SK-N-SH (cell line): ENCODE results near the gene CORT. TPM values are rescaled to one million over a fixed set of nuclear protein-coding genes. Genes with fewer than 3 reads are reported as not detected.

Source experiments
- CTCF ChIA-PET: fragments of 300-600, 350-600 bp; formaldehyde crosslinking; extraction: SDS; loops from one replicate; lab custom pipeline; 2021; lab: Yijun Ruan, JAX
- POLR2A ChIA-PET: fragments of 350-600 bp; sonication (Branson Sonifier 250); formaldehyde crosslinking; extraction: SDS; loops from one replicate; lab custom pipeline; 2020; ENCODE audit warnings: antibody characterized with exemption, inconsistent platforms; lab: Yijun Ruan, JAX
- DNase-seq: peaks from one replicate; pipeline ENCODE4 v3.0.0; 2012
- H2AFZ ChIP-seq: fragments of 200-600 bp; sonication (generic); 2 replicates; pipeline ENCODE4 v1.8.1; 2016; ENCODE audit warnings: antibody characterized with exemption, mild to moderate bottlenecking, low read depth
- H3F3A ChIP-seq: fragments of 200-600 bp; sonication (generic); replicated peaks from 2 replicates; pipeline ENCODE3; 2016; ENCODE audit warnings: antibody characterized with exemption, mild to moderate bottlenecking; ENCODE audit not compliant: insufficient read depth
- H3K27ac ChIP-seq, 2 experiments: fragments of 200-500 bp in 1 of 2; fragments of 200-600 bp in 1 of 2; sonication (Bioruptor generic) in 1 of 2; sonication (generic), shearing (Covaris generic) in 1 of 2; 2 replicates each; pipeline versions ENCODE4 v1.5.1 to v1.6.1; 2014 to 2016; ENCODE audit warnings: low read depth in 2 of 2, inconsistent platforms in 1 of 2, low read length in 1 of 2, mild to moderate bottlenecking in 1 of 2, mixed read lengths in 1 of 2
- H3K27me3 ChIP-seq: fragments of 200-600 bp; sonication (generic), shearing (Covaris generic); 2 replicates; pipeline ENCODE4 v1.6.1; 2016; ENCODE audit warnings: mixed run types; ENCODE audit not compliant: insufficient read depth
- H3K36me3 ChIP-seq, 2 experiments: fragments of 200-500 bp in 1 of 2; fragments of 200-600 bp in 1 of 2; sonication (Bioruptor generic) in 1 of 2; sonication (generic) in 1 of 2; replicated peaks in 1 of 2; 2 replicates each; pipeline versions ENCODE3 to v1.5.1; 2014 to 2016; ENCODE audit warnings: low read length in 1 of 2, mild to moderate bottlenecking in 1 of 2; ENCODE audit not compliant: insufficient read depth in 2 of 2, control insufficient read depth in 1 of 2
- H3K4me1 ChIP-seq, 2 experiments: fragments of 200-500 bp in 1 of 2; fragments of 200-600 bp in 1 of 2; sonication (Bioruptor generic) in 1 of 2; sonication (generic), shearing (Covaris generic) in 1 of 2; 2 replicates each; pipeline versions ENCODE4 v1.5.1 to v1.6.1; 2014 to 2016; ENCODE audit warnings: low read depth in 1 of 2, low read length in 1 of 2, mixed run types in 1 of 2; ENCODE audit not compliant: insufficient read depth in 2 of 2, control insufficient read depth in 1 of 2
- H3K4me2 ChIP-seq: fragments of 200-600 bp; sonication (generic), shearing (Covaris generic); 2 replicates; pipeline ENCODE4 v1.6.1; 2017; ENCODE audit warnings: mixed run types
- H3K4me3 ChIP-seq, 2 experiments: fragments of 200-500 bp in 1 of 2; fragments of 200-600 bp in 1 of 2; sonication (Bioruptor generic) in 1 of 2; sonication (generic), shearing (Covaris generic) in 1 of 2; 2 replicates each; pipeline versions ENCODE4 v1.5.1 to v1.8.1; 2014 to 2016; ENCODE audit warnings: low read depth in 2 of 2, inconsistent platforms in 1 of 2, low read length in 1 of 2, mild to moderate bottlenecking in 1 of 2, mixed read lengths in 1 of 2, moderate library complexity in 1 of 2
- H3K79me2 ChIP-seq: fragments of 200-600 bp; sonication (generic); 2 replicates; pipeline ENCODE4 v1.8.1; 2017; ENCODE audit warnings: mild to moderate bottlenecking; ENCODE audit not compliant: insufficient read depth
- H3K9ac ChIP-seq: fragments of 200-600 bp; sonication (generic); 2 replicates; pipeline ENCODE4 v1.6.1; 2017; ENCODE audit warnings: mixed run types
- H3K9me2 ChIP-seq: fragments of 200-600 bp; sonication (generic); 2 replicates; pipeline ENCODE4 v1.6.1; 2017; ENCODE audit warnings: mixed run types
- H3K9me3 ChIP-seq: fragments of 200-600 bp; sonication (generic); 2 replicates; pipeline ENCODE4 v1.6.1; 2017; ENCODE audit warnings: mixed run types, mild to moderate bottlenecking, moderate library complexity
- H4K20me1 ChIP-seq: fragments of 200-600 bp; sonication (generic); 2 replicates; pipeline ENCODE4 v1.6.1; 2017; ENCODE audit warnings: mild to moderate bottlenecking, mixed run types; ENCODE audit not compliant: insufficient read depth
- CHD2 ChIP-seq: fragments of 150-350 bp; IDR thresholded peaks from 2 replicates; pipeline ENCODE4 v1.6.1; 2018; ENCODE audit warnings: low read length; ENCODE audit not compliant: partially characterized antibody
- ELF1 ChIP-seq: IDR thresholded peaks from 2 replicates; pipeline ENCODE4 v1.4.0; 2012
- FOXJ3 ChIP-seq: sonication (generic); formaldehyde crosslinking; IDR thresholded peaks from 2 replicates; pipeline ENCODE4 v1.5.1; 2020; ENCODE audit warnings: mild to moderate bottlenecking, missing genetic modification reagents
- FOXM1 ChIP-seq: IDR thresholded peaks from 2 replicates; pipeline ENCODE4 v1.4.0; 2012; ENCODE audit warnings: low read depth, mild to moderate bottlenecking
- GATA2 ChIP-seq: sonication (generic); formaldehyde crosslinking; IDR thresholded peaks from 2 replicates; pipeline ENCODE4 v1.5.0; 2020; ENCODE audit warnings: mild to moderate bottlenecking, missing genetic modification reagents
- JUND ChIP-seq: IDR thresholded peaks from 2 replicates; pipeline ENCODE4 v1.4.0; 2012
- POLR2AphosphoS5 ChIP-seq: IDR thresholded peaks from 2 replicates; pipeline ENCODE4 v1.6.1; 2012; ENCODE audit warnings: low read depth, low read length
- SIN3A ChIP-seq: IDR thresholded peaks from 2 replicates; pipeline ENCODE4 v1.6.1; 2012; ENCODE audit warnings: low read depth, mild to moderate bottlenecking, low read length, moderate library complexity, borderline replicate concordance
- SMC3 ChIP-seq: IDR thresholded peaks from 2 replicates; pipeline ENCODE4 v1.6.1; 2012; ENCODE audit warnings: low read depth, low read length, improper control_type of control experiment
- TCF12 ChIP-seq: IDR thresholded peaks from 2 replicates; pipeline ENCODE4 v1.4.0; 2012
- TEAD4 ChIP-seq: IDR thresholded peaks from 2 replicates; pipeline ENCODE4 v1.4.0; 2012; ENCODE audit warnings: mild to moderate bottlenecking, borderline replicate concordance; ENCODE audit not compliant: insufficient read depth
- YY1 ChIP-seq: IDR thresholded peaks from 2 replicates; pipeline ENCODE4 v1.4.0; 2012; ENCODE audit warnings: low read depth, mild to moderate bottlenecking
- WGBS: methylation state at CpG from one replicate; pipeline ENCODE4 v1.1.6; 2017; ENCODE audit warnings: low lambda C conversion rate; 5-methylcytosine and 5-hydroxymethylcytosine counted together
- polyA plus RNA-seq, 3 experiments: library from polyadenylated mRNA; depleted of rRNA; stranded (reverse); fragments of >200 nt; gene quantifications; 2 replicates each; pipeline ENCODE4 v1.2.3, GENCODE V29; 2012
- TF ChIP-seq, protein P1 (sequence below): IDR thresholded peaks from 2 replicates; pipeline ENCODE4 v1.4.0; 2012; ENCODE audit warnings: low read depth, borderline replicate concordance
- TF ChIP-seq, protein P2 (sequence below): fragments of 150-350 bp; IDR thresholded peaks from 2 replicates; pipeline ENCODE4 v1.6.1; 2017; ENCODE audit warnings: antibody characterized with exemption, low read length, low read depth, borderline replicate concordance
- TF ChIP-seq, protein P3 (sequence below): IDR thresholded peaks from 2 replicates; pipeline ENCODE4 v1.4.0; 2012; ENCODE audit warnings: low read depth
- TF ChIP-seq, protein P4 (sequence below): IDR thresholded peaks from 2 replicates; pipeline ENCODE4 v1.4.0; 2012; ENCODE audit warnings: low read depth, borderline replicate concordance

The CORT gene
- polyA plus RNA-seq, 1 of the 3 experiments (the other 2 are of a cell fraction): 0.26 TPM

DNA sequence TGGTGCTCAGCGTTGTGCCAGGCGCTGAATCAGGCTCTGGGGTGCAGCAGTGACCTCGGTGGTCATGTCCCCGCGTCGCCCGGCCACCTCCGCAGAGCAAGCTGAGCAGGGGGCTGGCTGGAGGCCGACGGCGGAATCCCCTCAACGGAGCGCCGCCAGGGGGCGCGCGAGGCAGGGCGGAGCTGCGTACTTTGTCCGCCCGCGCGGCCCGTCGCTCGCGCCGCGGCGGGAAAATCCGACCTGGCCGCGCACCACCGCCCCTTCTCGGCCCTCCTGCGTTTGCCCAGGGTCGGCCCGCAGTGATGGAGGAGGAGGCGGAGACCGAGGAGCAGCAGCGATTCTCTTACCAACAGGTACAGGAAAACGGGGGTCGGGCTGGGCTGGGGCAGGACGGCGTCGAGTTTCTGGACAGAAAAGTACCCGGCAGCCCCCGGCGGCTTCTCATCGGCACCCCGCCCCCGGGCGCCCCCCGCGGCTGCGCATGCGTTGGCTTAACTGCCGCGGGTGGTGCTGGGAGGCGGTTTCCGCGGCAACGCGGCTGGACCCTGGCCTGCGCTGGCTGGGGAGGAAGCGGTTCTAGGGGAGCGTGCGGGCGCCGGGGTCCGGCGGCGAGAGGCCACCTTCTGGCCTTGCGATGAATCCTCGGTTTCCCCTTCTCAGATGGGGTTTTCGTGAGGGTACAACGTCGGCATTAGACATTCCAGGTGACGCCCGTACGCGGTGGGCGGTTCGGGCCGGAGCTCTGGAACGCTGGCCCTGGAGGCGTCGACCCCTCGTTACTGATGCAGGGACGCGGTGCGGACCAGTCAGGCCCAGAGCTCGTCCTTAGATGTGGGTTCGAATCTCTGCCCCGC is 19.4 kb upstream of the CORT start, which contains the start of gene CENPS (continued):
- TF ChIP-seq, protein P1, sequence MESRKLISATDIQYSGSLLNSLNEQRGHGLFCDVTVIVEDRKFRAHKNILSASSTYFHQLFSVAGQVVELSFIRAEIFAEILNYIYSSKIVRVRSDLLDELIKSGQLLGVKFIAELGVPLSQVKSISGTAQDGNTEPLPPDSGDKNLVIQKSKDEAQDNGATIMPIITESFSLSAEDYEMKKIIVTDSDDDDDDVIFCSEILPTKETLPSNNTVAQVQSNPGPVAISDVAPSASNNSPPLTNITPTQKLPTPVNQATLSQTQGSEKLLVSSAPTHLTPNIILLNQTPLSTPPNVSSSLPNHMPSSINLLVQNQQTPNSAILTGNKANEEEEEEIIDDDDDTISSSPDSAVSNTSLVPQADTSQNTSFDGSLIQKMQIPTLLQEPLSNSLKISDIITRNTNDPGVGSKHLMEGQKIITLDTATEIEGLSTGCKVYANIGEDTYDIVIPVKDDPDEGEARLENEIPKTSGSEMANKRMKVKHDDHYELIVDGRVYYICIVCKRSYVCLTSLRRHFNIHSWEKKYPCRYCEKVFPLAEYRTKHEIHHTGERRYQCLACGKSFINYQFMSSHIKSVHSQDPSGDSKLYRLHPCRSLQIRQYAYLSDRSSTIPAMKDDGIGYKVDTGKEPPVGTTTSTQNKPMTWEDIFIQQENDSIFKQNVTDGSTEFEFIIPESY: peak; percentile 64; the same call in 1 of the 2 replicates
- TF ChIP-seq, protein P2, sequence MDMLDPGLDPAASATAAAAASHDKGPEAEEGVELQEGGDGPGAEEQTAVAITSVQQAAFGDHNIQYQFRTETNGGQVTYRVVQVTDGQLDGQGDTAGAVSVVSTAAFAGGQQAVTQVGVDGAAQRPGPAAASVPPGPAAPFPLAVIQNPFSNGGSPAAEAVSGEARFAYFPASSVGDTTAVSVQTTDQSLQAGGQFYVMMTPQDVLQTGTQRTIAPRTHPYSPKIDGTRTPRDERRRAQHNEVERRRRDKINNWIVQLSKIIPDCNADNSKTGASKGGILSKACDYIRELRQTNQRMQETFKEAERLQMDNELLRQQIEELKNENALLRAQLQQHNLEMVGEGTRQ: no peak
- TF ChIP-seq TEAD4 (no peak), SMC3 (peak; percentile 90), GATA2 (CRISPR knock-in tag) (peak; percentile 42), POLR2AphosphoS5 (peak; percentile 91), CHD2 (peak; percentile 37), JUND (no peak), ELF1 (no peak; the same call in 1 of the 2 replicates), FOXJ3 (CRISPR knock-in tag) (peak; percentile 5; the same call in 1 of the 2 replicates), YY1 (peak; percentile 49; the same call in 1 of the 2 replicates), SIN3A (peak; percentile 97; the same call in 1 of the 2 replicates)
- TF ChIP-seq, protein P3, sequence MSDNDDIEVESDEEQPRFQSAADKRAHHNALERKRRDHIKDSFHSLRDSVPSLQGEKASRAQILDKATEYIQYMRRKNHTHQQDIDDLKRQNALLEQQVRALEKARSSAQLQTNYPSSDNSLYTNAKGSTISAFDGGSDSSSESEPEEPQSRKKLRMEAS: peak; percentile 96

- DNase-seq: no peak
- H3K4me1 ChIP-seq: peaks cover 3 to 9% of the 10 kb centered on the region in 2 experiments; a peak in 1 of 4 replicates
- peak overlapping the region; percentile 72 for H3K9ac ChIP-seq
- peak overlapping the region; percentile 67 to 85; a peak in 3 of 4 replicates for H3K27ac ChIP-seq
- TF ChIP-seq FOXM1 (no peak), TCF12 (no peak), JUND (no peak)
- TF ChIP-seq, protein P4, sequence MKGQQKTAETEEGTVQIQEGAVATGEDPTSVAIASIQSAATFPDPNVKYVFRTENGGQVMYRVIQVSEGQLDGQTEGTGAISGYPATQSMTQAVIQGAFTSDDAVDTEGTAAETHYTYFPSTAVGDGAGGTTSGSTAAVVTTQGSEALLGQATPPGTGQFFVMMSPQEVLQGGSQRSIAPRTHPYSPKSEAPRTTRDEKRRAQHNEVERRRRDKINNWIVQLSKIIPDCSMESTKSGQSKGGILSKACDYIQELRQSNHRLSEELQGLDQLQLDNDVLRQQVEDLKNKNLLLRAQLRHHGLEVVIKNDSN: no peak
- WGBS: 36% methylated on average over 29 of the region's 30 CpGs
- H3K9me3 ChIP-seq: no peaks in the 10 kb centered on the region
- CTCF ChIA-PET: interaction anchor here (0.6 to 10.8 kb wide), 19 partner anchors 10 to 557 kb away, joined by 3 to 203 read pairs (median 5); partner anchors contain the start of genes DFFA, KIF1B and PGD
- no peaks in the 10 kb centered on the region for H4K20me1 ChIP-seq
- H3K79me2 ChIP-seq: peaks cover 18% of the 10 kb centered on the region
- POLR2A ChIA-PET: interaction anchor here (0.8 to 2.0 kb wide), 3 partner anchors 22 to 63 kb away, joined by 3 to 11 read pairs (median 5); no protein-coding TSS in a partner anchor
- no peaks in the 10 kb centered on the region for H3K27me3 ChIP-seq
- H3K4me2 ChIP-seq: peak overlapping the region; percentile 91
- H3F3A ChIP-seq: no peaks in the 10 kb centered on the region
- peaks cover 0 to 3% of the 10 kb centered on the region in 2 experiments for H3K36me3 ChIP-seq
- H2AFZ ChIP-seq: peak overlapping the region; percentile 81; the same call in 1 of the 2 replicates
- H3K9me2 ChIP-seq: no peaks in the 10 kb centered on the region
- peak overlapping the region; percentile 68 to 82 for H3K4me3 ChIP-seq
Measured at GRCh38 chr1:10431070-10431730, 18.6 kb upstream of the CORT start.
